H9 (cell line): Measurements from ENCODE around the gene SENP2. TPM values are rescaled to one million over a fixed set of nuclear protein-coding genes. Genes with fewer than 3 reads are reported as not detected.

Experiments used
- DNase-seq: peaks from one replicate; pipeline ENCODE4 v3.0.0-alpha.2; 2017
- H2AFZ ChIP-seq: one replicate; pipeline ENCODE4 v1.6.1; 2013; ENCODE audit warnings: mild to moderate bottlenecking, low read length, control low read depth, moderate library complexity
- H2AK5ac ChIP-seq: 2 replicates; pipeline ENCODE4 v1.6.1; 2013; ENCODE audit warnings: low read length, control low read depth, mixed read lengths; ENCODE audit not compliant: insufficient read length
- H2BK120ac ChIP-seq: one replicate; pipeline ENCODE4 v1.6.1; 2013; ENCODE audit warnings: low read depth, mild to moderate bottlenecking, low read length, control low read depth, inconsistent platforms; ENCODE audit not compliant: poor library complexity, severe bottlenecking
- H2BK12ac ChIP-seq: 2 replicates; pipeline ENCODE4 v1.6.1; 2013; ENCODE audit warnings: low read length, control low read depth, mixed read lengths, low read depth; ENCODE audit not compliant: insufficient read length
- H2BK15ac ChIP-seq: 2 replicates; pipeline ENCODE4 v1.6.1; 2013; ENCODE audit warnings: low read depth, low read length, control low read depth
- H2BK20ac ChIP-seq: one replicate; pipeline ENCODE4 v1.6.1; 2013; ENCODE audit warnings: low read depth, mild to moderate bottlenecking, low read length, control low read depth, inconsistent platforms; ENCODE audit not compliant: poor library complexity, severe bottlenecking
- H2BK5ac ChIP-seq: 2 replicates; pipeline ENCODE4 v1.6.1; 2013; ENCODE audit warnings: low read length, control low read depth, mixed read lengths; ENCODE audit not compliant: insufficient read length
- H3K14ac ChIP-seq: 2 replicates; pipeline ENCODE4 v1.6.1; 2013; ENCODE audit warnings: low read length, control low read depth; ENCODE audit not compliant: insufficient read depth
- H3K18ac ChIP-seq: 2 replicates; pipeline ENCODE4 v1.6.1; 2013; ENCODE audit warnings: low read depth, mild to moderate bottlenecking, mixed read lengths, low read length, control low read depth; ENCODE audit not compliant: insufficient read length
- H3K23ac ChIP-seq: 2 replicates; pipeline ENCODE4 v1.6.1; 2013; ENCODE audit warnings: low read length, control low read depth, mixed read lengths, low read depth; ENCODE audit not compliant: insufficient read length
- H3K23me2 ChIP-seq: 2 replicates; pipeline ENCODE4 v1.6.1; 2013; ENCODE audit warnings: low read depth, mild to moderate bottlenecking, mixed read lengths, low read length, control low read depth; ENCODE audit not compliant: insufficient read length, poor library complexity, severe bottlenecking
- H3K27ac ChIP-seq: 2 replicates; pipeline ENCODE4 v1.5.1; 2013; ENCODE audit warnings: low read length, control low read depth, mixed read lengths, low read depth; ENCODE audit not compliant: insufficient read length
- H3K27me3 ChIP-seq: 2 replicates; pipeline ENCODE4 v1.6.1; 2013; ENCODE audit warnings: low read length, control low read depth, inconsistent platforms; ENCODE audit not compliant: insufficient read depth
- H3K4ac ChIP-seq: 2 replicates; pipeline ENCODE4 v1.6.1; 2013; ENCODE audit warnings: low read depth, mild to moderate bottlenecking, control low read depth, inconsistent platforms, low read length, moderate library complexity
- H3K4me1 ChIP-seq: 2 replicates; pipeline ENCODE4 v1.6.1; 2013; ENCODE audit warnings: low read length, control low read depth, inconsistent platforms; ENCODE audit not compliant: insufficient read depth
- H3K4me2 ChIP-seq: 2 replicates; pipeline ENCODE4 v1.6.1; 2013; ENCODE audit warnings: low read length, control low read depth, mixed read lengths; ENCODE audit not compliant: insufficient read length, insufficient read depth
- H3K56ac ChIP-seq: 2 replicates; pipeline ENCODE4 v1.6.1; 2013; ENCODE audit warnings: low read depth, mild to moderate bottlenecking, mixed read lengths, low read length, control low read depth; ENCODE audit not compliant: insufficient read length
- H3K79me1 ChIP-seq: 2 replicates; pipeline ENCODE4 v1.6.1; 2013; ENCODE audit warnings: low read depth, mild to moderate bottlenecking, moderate library complexity, low read length, control low read depth, inconsistent platforms; ENCODE audit not compliant: insufficient read depth, poor library complexity, severe bottlenecking
- H3K79me2 ChIP-seq: 2 replicates; pipeline ENCODE4 v1.6.1; 2013; ENCODE audit warnings: low read length, control low read depth, inconsistent platforms; ENCODE audit not compliant: insufficient read depth
- H3K9ac ChIP-seq: 2 replicates; pipeline ENCODE4 v1.6.1; 2013; ENCODE audit warnings: low read length, control low read depth, mixed read lengths; ENCODE audit not compliant: insufficient read length; ENCODE audit errors: extremely low read depth
- H3K9me3 ChIP-seq: one replicate; pipeline ENCODE4 v1.6.1; 2013; ENCODE audit warnings: low read depth, low read length, inconsistent platforms; ENCODE audit not compliant: control insufficient read depth
- H3T11ph ChIP-seq: one replicate; pipeline ENCODE4 v1.6.1; 2013; ENCODE audit warnings: mild to moderate bottlenecking, low read length, control low read depth, inconsistent platforms
- H4K20me1 ChIP-seq: one replicate; pipeline ENCODE4 v1.6.1; 2013; ENCODE audit not compliant: control insufficient read depth, insufficient read length, insufficient read depth
- H4K5ac ChIP-seq: 2 replicates; pipeline ENCODE4 v1.6.1; 2013; ENCODE audit warnings: low read depth, mild to moderate bottlenecking, mixed read lengths, low read length, control low read depth; ENCODE audit not compliant: insufficient read length
- H4K8ac ChIP-seq: replicated peaks from 2 replicates; pipeline ENCODE4 v1.6.1; 2013; ENCODE audit warnings: low read length, control low read depth, mixed read lengths, low read depth; ENCODE audit not compliant: insufficient read length
- H4K91ac ChIP-seq: 2 replicates; pipeline ENCODE4 v1.6.1; 2013; ENCODE audit warnings: low read depth, mild to moderate bottlenecking, moderate library complexity, mixed read lengths, low read length, control low read depth; ENCODE audit not compliant: insufficient read length
- H3K27ac Mint-ChIP-seq, 3 experiments: 2 replicates in 2 of 3; 3 replicates in 1 of 3; pipeline ENCODE4 v1.8.0; 2020 to 2021; ENCODE audit warnings: mixed read lengths in 3 of 3, mild to moderate bottlenecking in 1 of 3, moderate library complexity in 1 of 3
- H3K27me3 Mint-ChIP-seq: 2 replicates; pipeline ENCODE4 v1.8.0; 2021; ENCODE audit warnings: low read depth, mild to moderate bottlenecking, moderate library complexity, mixed read lengths
- H3K36me3 Mint-ChIP-seq, 3 experiments: 2 replicates in 2 of 3; 3 replicates in 1 of 3; pipeline ENCODE4 v1.8.0; 2020 to 2021; ENCODE audit warnings: low read depth in 3 of 3, mixed read lengths in 3 of 3; ENCODE audit not compliant: insufficient read depth in 1 of 3
- H3K4me1 Mint-ChIP-seq, 2 experiments: 2 replicates each; pipeline ENCODE4 v1.8.0; 2020; ENCODE audit warnings: mixed read lengths in 2 of 2
- H3K4me3 Mint-ChIP-seq, 2 experiments: 2 replicates in 1 of 2; 3 replicates in 1 of 2; pipeline ENCODE4 v1.8.0; 2020 to 2021; ENCODE audit warnings: mild to moderate bottlenecking in 2 of 2, mixed read lengths in 2 of 2, moderate library complexity in 1 of 2
- H3K9me3 Mint-ChIP-seq, 2 experiments: 2 replicates in 1 of 2; 3 replicates in 1 of 2; pipeline ENCODE4 v1.8.0; 2020; ENCODE audit warnings: mild to moderate bottlenecking in 2 of 2, mixed read lengths in 2 of 2, moderate library complexity in 1 of 2
- WGBS: extraction: QIAGEN DNeasy Blood & Tissue Kit; methylation state at CpG from one replicate; pipeline ENCODE4 v1.1.7; 2013; ENCODE audit warnings: missing lambda C conversion rate, low lambda C conversion rate, mixed read lengths; ENCODE audit not compliant: insufficient read length; ENCODE audit errors: extremely low coverage; 5-methylcytosine and 5-hydroxymethylcytosine counted together
- total RNA-seq: library from RNA; stranded (reverse); gene quantifications from 2 replicates; pipeline ENCODE4 v1.2.1, GENCODE V29; 2021
- TF ChIP-seq, protein P1 (sequence below): fragments of 200-600 bp; sonication (generic); conservative IDR thresholded peaks from 3 replicates; pipeline ENCODE4 v1.8.0; 2021; ENCODE audit warnings: antibody characterized with exemption, mild to moderate bottlenecking

The SENP2 gene
- total RNA-seq, 1 experiment from 2014 or later = 90.1 TPM

DNA sequence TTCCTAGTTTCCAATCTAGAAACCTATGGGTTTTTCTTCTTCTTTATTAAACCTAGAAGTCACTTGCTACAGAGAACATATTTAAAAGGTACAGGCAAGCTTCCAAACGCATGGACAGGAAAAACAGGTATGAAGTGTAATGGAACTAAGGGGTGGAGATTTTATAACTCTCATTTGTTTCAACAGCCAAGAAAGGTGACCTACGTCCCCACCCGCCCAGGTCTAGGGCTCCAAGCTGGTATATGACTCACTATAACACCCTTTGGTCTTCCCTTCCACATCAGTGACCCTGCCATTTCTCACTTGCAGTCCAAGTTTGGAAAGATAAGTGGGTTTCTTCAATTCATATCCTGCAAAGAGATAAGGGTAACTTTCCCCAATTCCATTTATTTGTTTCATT, 27.7 kb upstream of the SENP2 start:
- Mint-ChIP-seq H3K27ac (no peak overlapping the region), H3K4me1 (peaks cover 38 to 39% of the 10 kb centered on the region in 2 experiments), H3K4me3 (no peak overlapping the region), H3K36me3 (no peaks in the 10 kb centered on the region; a peak in 1 of 7 replicates), H3K27me3 (peaks cover 2% of the 10 kb centered on the region), H3K9me3 (no peaks in the 10 kb centered on the region)
- H3K79me2 ChIP-seq = no peaks in the 10 kb centered on the region
- no peak for DNase-seq
- no peak overlapping the region for H3T11ph ChIP-seq
- H3K14ac ChIP-seq = no peak overlapping the region
- no peak overlapping the region for H2BK5ac ChIP-seq
- no peak overlapping the region for H4K5ac ChIP-seq
- no peaks in the 10 kb centered on the region; the same call in 1 of the 2 replicates for H3K27me3 ChIP-seq
- H3K18ac ChIP-seq = no peak overlapping the region
- no peak overlapping the region for H3K4me2 ChIP-seq
- no peaks in the 10 kb centered on the region for H3K9me3 ChIP-seq
- no CpG with 5 or more reads among the region's 3 CpGs for WGBS
- H4K8ac ChIP-seq = no peak overlapping the region
- H2BK15ac ChIP-seq = no peak overlapping the region
- H3K4ac ChIP-seq = no peak overlapping the region
- TF ChIP-seq, protein P1, sequence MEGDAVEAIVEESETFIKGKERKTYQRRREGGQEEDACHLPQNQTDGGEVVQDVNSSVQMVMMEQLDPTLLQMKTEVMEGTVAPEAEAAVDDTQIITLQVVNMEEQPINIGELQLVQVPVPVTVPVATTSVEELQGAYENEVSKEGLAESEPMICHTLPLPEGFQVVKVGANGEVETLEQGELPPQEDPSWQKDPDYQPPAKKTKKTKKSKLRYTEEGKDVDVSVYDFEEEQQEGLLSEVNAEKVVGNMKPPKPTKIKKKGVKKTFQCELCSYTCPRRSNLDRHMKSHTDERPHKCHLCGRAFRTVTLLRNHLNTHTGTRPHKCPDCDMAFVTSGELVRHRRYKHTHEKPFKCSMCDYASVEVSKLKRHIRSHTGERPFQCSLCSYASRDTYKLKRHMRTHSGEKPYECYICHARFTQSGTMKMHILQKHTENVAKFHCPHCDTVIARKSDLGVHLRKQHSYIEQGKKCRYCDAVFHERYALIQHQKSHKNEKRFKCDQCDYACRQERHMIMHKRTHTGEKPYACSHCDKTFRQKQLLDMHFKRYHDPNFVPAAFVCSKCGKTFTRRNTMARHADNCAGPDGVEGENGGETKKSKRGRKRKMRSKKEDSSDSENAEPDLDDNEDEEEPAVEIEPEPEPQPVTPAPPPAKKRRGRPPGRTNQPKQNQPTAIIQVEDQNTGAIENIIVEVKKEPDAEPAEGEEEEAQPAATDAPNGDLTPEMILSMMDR = no peak
- H3K79me1 ChIP-seq = no peaks in the 10 kb centered on the region
- H3K23ac ChIP-seq = no peak overlapping the region
- H3K56ac ChIP-seq = no peak overlapping the region
- H4K91ac ChIP-seq = no peak overlapping the region
- H2AK5ac ChIP-seq = no peak overlapping the region
- H4K20me1 ChIP-seq = no peaks in the 10 kb centered on the region
- H2BK20ac ChIP-seq = no peak overlapping the region
- no peak overlapping the region for H2BK12ac ChIP-seq
- no peak overlapping the region for H3K9ac ChIP-seq
- H3K27ac ChIP-seq = no peak overlapping the region
- no peaks in the 10 kb centered on the region for H3K23me2 ChIP-seq
- no peak overlapping the region for H2AFZ ChIP-seq
- H2BK120ac ChIP-seq = no peak overlapping the region
- 0 out of 2 replicates have a peak, but pooled peaks cover 5% of the 10 kb centered on the region for H3K4me1 ChIP-seq
